ENCODE measurements around the gene LUZP4.

GRCh38 chrX:115311601-115312001 is 22.1 kb downstream of the LUZP4 start:
- TF ChIP-seq CTCF (CRISPR knock-in tag; IDR thresholded peaks at IDR 0.05) (no peak), ZNF7 (CRISPR knock-in tag; IDR thresholded peaks at IDR 0.05) (no peak), ZNF326 (CRISPR knock-in tag; IDR thresholded peaks at IDR 0.05; ENCODE audit: borderline replicate concordance) (no peak), NFYC (CRISPR knock-in tag; IDR thresholded peaks at IDR 0.05) (no peak), ZNF891 (CRISPR knock-in tag; IDR thresholded peaks at IDR 0.05) (no peak), ZBTB49 (CRISPR knock-in tag; IDR thresholded peaks at IDR 0.05; ENCODE audit: borderline replicate concordance) (no peak), RAD21 (CRISPR knock-in tag; IDR thresholded peaks at IDR 0.05) (no peak)
